H1 (cell line): ENCODE results near the gene SHISAL2B. TPM values are rescaled to one million over a fixed set of nuclear protein-coding genes. Genes with fewer than 3 reads are reported as not detected.

Experiments
- CTCF ChIA-PET: fragments of 300-600 bp; sonication (Branson Sonifier 250); formaldehyde crosslinking; loops from one replicate; lab custom pipeline; 2021; ENCODE audit not compliant: partially characterized antibody; lab: Charles Lee
- POLR2A ChIA-PET: fragments of 300-600 bp; sonication (Branson Sonifier 250); formaldehyde crosslinking; loops from one replicate; lab custom pipeline; 2021; ENCODE audit warnings: inconsistent platforms; ENCODE audit not compliant: partially characterized antibody; lab: Charles Lee
- DNase-seq, 2 experiments: peaks; one replicate each; pipeline versions ENCODE4 v3.0.0 to v3.0.0-alpha.2; 2010 to 2022; ENCODE audit warnings: low spot score in 2 of 2, low read depth in 1 of 2, mixed read lengths in 1 of 2
- FAIRE-seq: peaks from 2 replicates; lab custom pipeline; 2011; peaks lifted over from hg19 to GRCh38; lab: Jason Lieb, UNC
- H2AFZ ChIP-seq: 2 replicates; pipeline ENCODE4 v1.8.1; 2012; ENCODE audit warnings: low read length, inconsistent platforms
- H2AK5ac ChIP-seq: 2 replicates; pipeline ENCODE4 v1.6.1; 2013; ENCODE audit warnings: low read depth, low read length
- H2BK120ac ChIP-seq: replicated peaks from 2 replicates; pipeline ENCODE3; 2013; ENCODE audit warnings: low read depth, low read length, inconsistent platforms
- H2BK12ac ChIP-seq: 2 replicates; pipeline ENCODE4 v1.6.1; 2013; ENCODE audit warnings: low read depth, low read length
- H2BK15ac ChIP-seq: 2 replicates; pipeline ENCODE4 v1.6.1; 2013; ENCODE audit warnings: low read length
- H2BK20ac ChIP-seq: 2 replicates; pipeline ENCODE4 v1.6.1; 2013; ENCODE audit warnings: low read length
- H2BK5ac ChIP-seq: 2 replicates; pipeline ENCODE4 v1.6.1; 2013; ENCODE audit warnings: low read depth, low read length
- H3K14ac ChIP-seq: 2 replicates; pipeline ENCODE4 v1.6.1; 2013; ENCODE audit warnings: inconsistent platforms; ENCODE audit not compliant: insufficient read length
- H3K18ac ChIP-seq: 2 replicates; pipeline ENCODE4 v1.6.1; 2013; ENCODE audit warnings: low read length; ENCODE audit errors: extremely low read depth
- H3K23ac ChIP-seq: 2 replicates; pipeline ENCODE4 v1.6.1; 2013; ENCODE audit warnings: inconsistent platforms; ENCODE audit not compliant: insufficient read length
- H3K23me2 ChIP-seq: 2 replicates; pipeline ENCODE4 v1.6.1; 2013; ENCODE audit warnings: low read depth, low read length
- H3K27ac ChIP-seq: 2 replicates; pipeline ENCODE4 v1.6.1; 2011; ENCODE audit warnings: low read depth, low read length, inconsistent platforms
- H3K27me3 ChIP-seq, 4 experiments: replicated peaks in 1 of 4; 1 replicate in 1 of 4; 2 replicates in 3 of 4; pipeline versions ENCODE4 v1.6.1 to v1.8.1; 2011 to 2013; ENCODE audit warnings: low read length in 3 of 4, mild to moderate bottlenecking in 3 of 4, inconsistent platforms in 2 of 4, mixed read lengths in 2 of 4, moderate library complexity in 1 of 4; ENCODE audit not compliant: control insufficient read depth in 3 of 4, insufficient read depth in 3 of 4; ENCODE audit errors: extremely low read depth in 1 of 4
- H3K36me3 ChIP-seq, 4 experiments: 2 replicates each; pipeline versions ENCODE4 v1.6.1 to v1.8.1; 2011 to 2013; ENCODE audit warnings: mild to moderate bottlenecking in 4 of 4, low read length in 3 of 4, moderate library complexity in 2 of 4, control low read depth in 1 of 4, inconsistent platforms in 1 of 4; ENCODE audit not compliant: insufficient read depth in 4 of 4, control insufficient read depth in 2 of 4
- H3K4ac ChIP-seq: replicated peaks from 2 replicates; pipeline ENCODE3; 2013; ENCODE audit warnings: low read length, low read depth, mixed read lengths, inconsistent platforms; ENCODE audit not compliant: insufficient read length
- H3K4me1 ChIP-seq, 4 experiments: replicated peaks in 1 of 4; 1 replicate in 1 of 4; 2 replicates in 3 of 4; pipeline versions ENCODE4 v1.6.1 to v1.8.1; 2011 to 2013; ENCODE audit warnings: low read length in 3 of 4, inconsistent platforms in 2 of 4, mixed read lengths in 1 of 4; ENCODE audit not compliant: insufficient read depth in 4 of 4, control insufficient read depth in 3 of 4
- H3K4me2 ChIP-seq, 2 experiments: 2 replicates each; pipeline versions ENCODE4 v1.6.1 to v1.8.1; 2011 to 2013; ENCODE audit warnings: low read depth in 2 of 2, low read length in 2 of 2, control low read depth in 1 of 2, inconsistent platforms in 1 of 2, mild to moderate bottlenecking in 1 of 2; ENCODE audit not compliant: insufficient read depth in 1 of 2
- H3K4me3 ChIP-seq, 4 experiments: fragments of 200-600, 300-600 bp in 1 of 4; sonication (generic), shearing (Covaris generic), sonication (Bioruptor Twin) in 1 of 4; 2 replicates each; pipeline versions ENCODE4 v1.5.1 to v1.8.1; 2011 to 2016; ENCODE audit warnings: low read length in 4 of 4, low read depth in 3 of 4, control low read depth in 2 of 4, inconsistent platforms in 2 of 4, mild to moderate bottlenecking in 2 of 4, mixed read lengths in 1 of 4, moderate library complexity in 1 of 4; ENCODE audit not compliant: insufficient read depth in 2 of 4; ENCODE audit errors: extremely low read depth in 1 of 4
- H3K56ac ChIP-seq: replicated peaks from 2 replicates; pipeline ENCODE3; 2013; ENCODE audit warnings: low read depth, mild to moderate bottlenecking, mixed read lengths, low read length, inconsistent platforms; ENCODE audit not compliant: insufficient read length
- H3K79me1 ChIP-seq: 2 replicates; pipeline ENCODE4 v1.6.1; 2013; ENCODE audit warnings: low read depth, low read length, control low read depth
- H3K79me2 ChIP-seq, 2 experiments: 2 replicates each; pipeline versions ENCODE4 v1.6.1 to v1.8.1; 2012 to 2013; ENCODE audit warnings: low read length in 2 of 2, mild to moderate bottlenecking in 2 of 2, inconsistent platforms in 1 of 2; ENCODE audit not compliant: insufficient read depth in 2 of 2, control insufficient read depth in 1 of 2
- H3K9ac ChIP-seq, 4 experiments: replicated peaks in 1 of 4; 1 replicate in 1 of 4; 2 replicates in 3 of 4; pipeline versions ENCODE4 v1.6.1 to v1.8.1; 2011 to 2013; ENCODE audit warnings: low read depth in 3 of 4, low read length in 3 of 4, control low read depth in 2 of 4, mild to moderate bottlenecking in 2 of 4, moderate library complexity in 2 of 4, inconsistent platforms in 1 of 4; ENCODE audit errors: extremely low read depth in 1 of 4
- H3K9me3 ChIP-seq, 2 experiments: 2 replicates each; pipeline versions ENCODE4 v1.6.1 to v1.8.1; 2012 to 2013; ENCODE audit warnings: mild to moderate bottlenecking in 2 of 2, moderate library complexity in 2 of 2, control low read depth in 1 of 2, inconsistent platforms in 1 of 2, low read depth in 1 of 2, low read length in 1 of 2, mixed read lengths in 1 of 2; ENCODE audit not compliant: insufficient read depth in 2 of 2
- H4K20me1 ChIP-seq, 2 experiments: replicated peaks in 1 of 2; 2 replicates each; pipeline versions ENCODE3 to v1.8.1; 2011 to 2013; ENCODE audit warnings: inconsistent platforms in 2 of 2, low read length in 2 of 2, mild to moderate bottlenecking in 1 of 2; ENCODE audit not compliant: insufficient read depth in 2 of 2, control insufficient read depth in 1 of 2
- H4K5ac ChIP-seq: 2 replicates; pipeline ENCODE4 v1.6.1; 2013; ENCODE audit warnings: low read length, low read depth, mixed read lengths, inconsistent platforms; ENCODE audit not compliant: insufficient read length
- H4K8ac ChIP-seq: 2 replicates; pipeline ENCODE4 v1.8.0; 2013; ENCODE audit warnings: mild to moderate bottlenecking, moderate library complexity, low read length, inconsistent platforms; ENCODE audit not compliant: insufficient read depth; ENCODE audit errors: extremely low read depth
- H4K91ac ChIP-seq: replicated peaks from 2 replicates; pipeline ENCODE3; 2013; ENCODE audit warnings: low read length, mixed read lengths, inconsistent platforms; ENCODE audit not compliant: insufficient read length
- CBX8 ChIP-seq: fragments of 300-800, 300-1000 bp; sonication (generic); IDR thresholded peaks from 2 replicates; pipeline ENCODE4 v1.7.1; 2016; ENCODE audit warnings: low read depth, low read length, borderline replicate concordance
- CTCF ChIP-seq, 3 experiments: IDR thresholded peaks; 1 replicate in 2 of 3; 2 replicates in 1 of 3; pipeline versions ENCODE4 v1.5.1 to v1.6.1; 2011; ENCODE audit warnings: low read length in 3 of 3, mild to moderate bottlenecking in 3 of 3, inconsistent platforms in 2 of 3, low read depth in 1 of 3, moderate library complexity in 1 of 3; ENCODE audit not compliant: insufficient read depth in 1 of 3; ENCODE audit errors: control extremely low read depth in 1 of 3
- EGR1 ChIP-seq: IDR thresholded peaks from 2 replicates; pipeline ENCODE4 v1.6.1; 2011; ENCODE audit warnings: low read depth, low read length, borderline replicate concordance
- NRF1 ChIP-seq: IDR thresholded peaks from 2 replicates; pipeline ENCODE4 v1.6.1; 2011; ENCODE audit warnings: mild to moderate bottlenecking, low read depth, low read length, improper control_type of control experiment
- RAD21 ChIP-seq, 2 experiments: IDR thresholded peaks in 1 of 2; conservative IDR thresholded peaks in 1 of 2; 2 replicates each; pipeline ENCODE4 v1.6.1; 2011; ENCODE audit warnings: low read depth in 2 of 2, low read length in 2 of 2, improper control_type of control experiment in 1 of 2, inconsistent platforms in 1 of 2, mild to moderate bottlenecking in 1 of 2, moderate library complexity in 1 of 2
- RXRA ChIP-seq: IDR thresholded peaks from 2 replicates; pipeline ENCODE4 v1.6.1; 2011; ENCODE audit warnings: low read depth, mild to moderate bottlenecking, low read length, moderate library complexity; ENCODE audit not compliant: insufficient read depth
- SRF ChIP-seq: IDR thresholded peaks from 2 replicates; pipeline ENCODE4 v1.6.1; 2011; ENCODE audit warnings: mild to moderate bottlenecking, low read depth, low read length, moderate library complexity
- USF2 ChIP-seq: IDR thresholded peaks from 2 replicates; pipeline ENCODE4 v1.6.1; 2011; ENCODE audit warnings: low read length, improper control_type of control experiment
- WGBS, 2 experiments: shearing (Covaris generic) in 1 of 2; methylation state at CpG; one replicate each; pipeline versions ENCODE4 v1.1.6 to v1.1.7; 2013 to 2015; ENCODE audit warnings: low lambda C conversion rate in 2 of 2, mixed read lengths in 2 of 2, inconsistent platforms in 1 of 2, low coverage in 1 of 2, missing lambda C conversion rate in 1 of 2; ENCODE audit not compliant: insufficient replicate concordance in 2 of 2, insufficient coverage in 1 of 2, insufficient read length in 1 of 2; ENCODE audit errors: extremely low coverage in 1 of 2, missing lambda C conversion rate in 1 of 2; 5-methylcytosine and 5-hydroxymethylcytosine counted together
- polyA plus RNA-seq, 7 experiments: library from polyadenylated mRNA; depleted of rRNA in 3 of 7; stranded (reverse) in 5 of 7; unstranded in 2 of 7; fragments of >200 nt in 5 of 7; fragments of 200-250 nt in 2 of 7; gene quantifications; 1 replicate in 5 of 7; 2 replicates in 1 of 7; 4 replicates in 1 of 7; pipeline versions ENCODE4 v1.2.1 to v1.2.3, GENCODE V29; 2011 to 2013; ENCODE audit warnings: missing spikeins in 2 of 7, mixed read lengths in 2 of 7
- total RNA-seq: library from RNA; stranded (reverse); fragmentation: NEBNext Ultra II Directional; extraction: Animal tissue kit (Norgen Biotek cat#: 25700); gene quantifications from 2 replicates; pipeline ENCODE4 v1.2.1, GENCODE V29; 2021

The SHISAL2B gene
- total and polyA plus RNA-seq, 2 of the 8 experiments (the other 6 are each of a cell fraction or from before 2014, with no cell fraction given): 10.6 to 14.2 TPM

GRCh38 chr5:64666078-64666477 lies 24.2 kb upstream of the SHISAL2B start:
- FAIRE-seq: no peak
- H3K9ac ChIP-seq: no peak overlapping the region
- POLR2A ChIA-PET: no interaction called here

More at GRCh38 chr5:64666078-64666477, 24.2 kb upstream of the SHISAL2B start:
- H3K23ac ChIP-seq: no peak overlapping the region
- H3K4me2 ChIP-seq: no peak overlapping the region
- H3K4me1 ChIP-seq: peaks cover 0 to 2% (median 0%) of the 10 kb centered on the region in 4 experiments; a peak in 1 of 7 replicates
- no peak overlapping the region for H3K18ac ChIP-seq
- H3K9me3 ChIP-seq: no peaks in the 10 kb centered on the region
- no peaks in the 10 kb centered on the region for H3K27me3 ChIP-seq
- H4K8ac ChIP-seq: no peak overlapping the region
- H3K4me3 ChIP-seq: no peak overlapping the region
- no peaks in the 10 kb centered on the region for H3K36me3 ChIP-seq
- H2BK20ac ChIP-seq: no peak overlapping the region
- no peak overlapping the region for H2BK120ac ChIP-seq
- no peaks in the 10 kb centered on the region for H4K20me1 ChIP-seq
- no peak overlapping the region for H3K27ac ChIP-seq
- no peak overlapping the region for H3K14ac ChIP-seq
- TF ChIP-seq CBX8 (no peak), SRF (no peak), RAD21 (IDR thresholded peaks at IDR 0.05 in 1 of 2, conservative IDR thresholded peaks at IDR 0.05 in 1 of 2; ENCODE audit: low read depth in 2 of 2, low read length in 2 of 2) (no peak), EGR1 (no peak), CTCF (IDR thresholded peaks at IDR 0.05; ENCODE audit: control extremely low read depth in 1 of 3, insufficient read depth in 1 of 3, low read depth in 1 of 3, low read length in 3 of 3) (no peak), NRF1 (no peak), RXRA (no peak), USF2 (0 out of 2 replicates have a peak, but pooled peaks have one; percentile 22)
- no peaks in the 10 kb centered on the region; the same call in 1 of the 2 replicates for H3K23me2 ChIP-seq
- no peak for DNase-seq
- WGBS, 2 experiments: 41% methylated on average over 1 of the region's 1 CpG; no CpG with 5 or more reads in 1 of the 2 experiments
- no peak overlapping the region for H2AK5ac ChIP-seq
- no peak overlapping the region for H4K91ac ChIP-seq
- no peak overlapping the region for H2BK5ac ChIP-seq
- H2AFZ ChIP-seq: peak overlapping the region; percentile 94
- no peak overlapping the region for H2BK15ac ChIP-seq
- no peak overlapping the region for H3K56ac ChIP-seq
- CTCF ChIA-PET: interaction anchor here (1.4 kb wide), 1 partner anchor 31 kb away, joined by 3 read pairs; no protein-coding TSS in a partner anchor
- H4K5ac ChIP-seq: no peak overlapping the region
- no peaks in the 10 kb centered on the region for H3K79me2 ChIP-seq
- no peak overlapping the region for H2BK12ac ChIP-seq
- no peaks in the 10 kb centered on the region for H3K79me1 ChIP-seq
- H3K4ac ChIP-seq: no peak overlapping the region
